SK-N-SH treated with all-trans-retinoic acid at 6 μM for 48 hours (cell line): ENCODE data around the gene CMKLR1.

Experiments
- ATAC-seq: fragments of 200-7000 bp; cut with Tn5 transposase; 3 replicates; pipeline ENCODE4 v1.9.1; 2020; ENCODE audit warnings: mild to moderate bottlenecking, moderate library complexity
- ARNTL ChIP-seq: fragments of 450-650 bp; formaldehyde crosslinking; IDR thresholded peaks from 2 replicates; pipeline ENCODE4 v1.5.0; 2020; ENCODE audit warnings: low read depth, mild to moderate bottlenecking, moderate library complexity, borderline replicate concordance
- BACH2 ChIP-seq: fragments of 250-450 bp; sonication (Bioruptor Pico); IDR thresholded peaks from 2 replicates; pipeline ENCODE4 v1.9.0; 2021; ENCODE audit warnings: mild to moderate bottlenecking, borderline replicate concordance
- CSDC2 ChIP-seq: fragments of 250-450 bp; sonication (Bioruptor Pico); IDR thresholded peaks from 2 replicates; pipeline ENCODE4 v1.5.0; 2020; ENCODE audit warnings: mild to moderate bottlenecking, moderate library complexity
- ESRRG ChIP-seq: fragments of 250-450 bp; sonication (Bioruptor Pico); IDR thresholded peaks from 2 replicates; pipeline ENCODE4 v1.6.1; 2021; ENCODE audit warnings: mild to moderate bottlenecking
- GLIS3 ChIP-seq: fragments of 250-450 bp; sonication (Bioruptor Pico); IDR thresholded peaks from 2 replicates; pipeline ENCODE4 v1.5.0; 2020; ENCODE audit warnings: mild to moderate bottlenecking, moderate library complexity
- ISL1 ChIP-seq: fragments of 250-450 bp; sonication (Bioruptor Pico); IDR thresholded peaks from 2 replicates; pipeline ENCODE4 v2.1.2; 2022; ENCODE audit warnings: mild to moderate bottlenecking, moderate library complexity
- OSR1 ChIP-seq: fragments of 250-450 bp; sonication (Bioruptor Pico); IDR thresholded peaks from 2 replicates; pipeline ENCODE4 v1.8.0; 2022; ENCODE audit warnings: moderate library complexity, mild to moderate bottlenecking, inconsistent platforms
- RARB ChIP-seq: fragments of 250-450 bp; sonication (Bioruptor Pico); IDR thresholded peaks from 2 replicates; pipeline ENCODE4 v1.8.0; 2021; ENCODE audit warnings: mild to moderate bottlenecking, moderate library complexity
- TCF4 ChIP-seq: fragments of 250-450 bp; sonication (Bioruptor Pico); IDR thresholded peaks from 2 replicates; pipeline ENCODE4 v1.8.0; 2021; ENCODE audit warnings: mild to moderate bottlenecking, moderate library complexity, borderline replicate concordance
- ZFP3 ChIP-seq: fragments of 250-450 bp; sonication (Bioruptor Pico); IDR thresholded peaks from 2 replicates; pipeline ENCODE4 v1.5.0; 2020; ENCODE audit warnings: mild to moderate bottlenecking, moderate library complexity
- ZFP30 ChIP-seq: fragments of 450-650 bp; formaldehyde crosslinking; IDR thresholded peaks from 2 replicates; pipeline ENCODE4 v1.5.0; 2022; ENCODE audit warnings: mild to moderate bottlenecking, moderate library complexity
- ZNF565 ChIP-seq: fragments of 450-650 bp; formaldehyde crosslinking; conservative IDR thresholded peaks from 2 replicates; pipeline ENCODE4 v1.5.0; 2020; ENCODE audit warnings: low read depth, mild to moderate bottlenecking, moderate library complexity
- ZNF70 ChIP-seq: fragments of 450-650 bp; formaldehyde crosslinking; IDR thresholded peaks from 2 replicates; pipeline ENCODE4 v1.5.0; 2020; ENCODE audit warnings: mild to moderate bottlenecking, moderate library complexity
- ZNF8 ChIP-seq: fragments of 450-650 bp; formaldehyde crosslinking; IDR thresholded peaks from 2 replicates; pipeline ENCODE4 v1.5.0; 2020; ENCODE audit warnings: mild to moderate bottlenecking, moderate library complexity
- TF ChIP-seq, protein P1 (sequence below): fragments of 250-450 bp; sonication (Bioruptor Pico); IDR thresholded peaks from 2 replicates; pipeline ENCODE4 v1.8.0; 2021; ENCODE audit warnings: low read depth, mild to moderate bottlenecking, moderate library complexity, borderline replicate concordance
- TF ChIP-seq, protein P2 (sequence below): fragments of 250-450 bp; sonication (Bioruptor Pico); IDR thresholded peaks from 2 replicates; pipeline ENCODE4 v1.5.0; 2020; ENCODE audit warnings: mild to moderate bottlenecking, moderate library complexity
- TF ChIP-seq, protein P3 (sequence below): fragments of 250-450 bp; sonication (Bioruptor Pico); IDR thresholded peaks from 2 replicates; pipeline ENCODE4 v1.8.0; 2020; ENCODE audit warnings: mild to moderate bottlenecking, moderate library complexity, borderline replicate concordance

Gene CMKLR1

DNA sequence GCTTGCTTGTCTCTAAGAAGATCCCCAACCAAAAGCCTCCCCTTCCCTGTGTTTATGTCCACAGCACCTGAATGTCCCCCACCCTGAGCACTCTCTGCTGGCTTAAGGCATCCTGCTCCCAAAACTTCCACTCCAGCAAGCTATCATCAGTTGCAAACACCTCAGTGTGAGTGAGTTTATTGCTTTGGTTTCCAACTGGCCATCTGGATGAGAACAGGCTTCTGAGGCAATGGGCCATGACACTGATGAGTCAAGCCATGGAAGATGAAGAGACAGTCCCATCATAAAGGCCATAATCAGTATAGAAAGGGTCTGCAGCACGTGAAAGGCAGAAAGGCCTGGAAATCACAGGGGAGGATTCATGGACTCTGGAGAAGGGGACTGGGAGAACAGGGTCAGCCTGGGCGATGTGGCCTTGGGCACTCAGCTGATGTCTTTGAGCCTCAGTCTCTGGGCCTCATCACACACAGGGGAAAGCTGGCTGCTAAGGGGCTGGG is 12.8 kb downstream of the CMKLR1 start (continued):
- TF ChIP-seq ZNF565 (CRISPR knock-in tag) (no peak), OSR1 (CRISPR knock-in tag) (no peak)
- TF ChIP-seq, protein P1, sequence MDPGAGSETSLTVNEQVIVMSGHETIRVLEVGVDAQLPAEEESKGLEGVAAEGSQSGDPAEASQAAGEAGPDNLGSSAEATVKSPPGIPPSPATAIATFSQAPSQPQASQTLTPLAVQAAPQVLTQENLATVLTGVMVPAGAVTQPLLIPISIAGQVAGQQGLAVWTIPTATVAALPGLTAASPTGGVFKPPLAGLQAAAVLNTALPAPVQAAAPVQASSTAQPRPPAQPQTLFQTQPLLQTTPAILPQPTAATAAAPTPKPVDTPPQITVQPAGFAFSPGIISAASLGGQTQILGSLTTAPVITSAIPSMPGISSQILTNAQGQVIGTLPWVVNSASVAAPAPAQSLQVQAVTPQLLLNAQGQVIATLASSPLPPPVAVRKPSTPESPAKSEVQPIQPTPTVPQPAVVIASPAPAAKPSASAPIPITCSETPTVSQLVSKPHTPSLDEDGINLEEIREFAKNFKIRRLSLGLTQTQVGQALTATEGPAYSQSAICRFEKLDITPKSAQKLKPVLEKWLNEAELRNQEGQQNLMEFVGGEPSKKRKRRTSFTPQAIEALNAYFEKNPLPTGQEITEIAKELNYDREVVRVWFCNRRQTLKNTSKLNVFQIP (CRISPR knock-in tag) = no peak

DNA sequence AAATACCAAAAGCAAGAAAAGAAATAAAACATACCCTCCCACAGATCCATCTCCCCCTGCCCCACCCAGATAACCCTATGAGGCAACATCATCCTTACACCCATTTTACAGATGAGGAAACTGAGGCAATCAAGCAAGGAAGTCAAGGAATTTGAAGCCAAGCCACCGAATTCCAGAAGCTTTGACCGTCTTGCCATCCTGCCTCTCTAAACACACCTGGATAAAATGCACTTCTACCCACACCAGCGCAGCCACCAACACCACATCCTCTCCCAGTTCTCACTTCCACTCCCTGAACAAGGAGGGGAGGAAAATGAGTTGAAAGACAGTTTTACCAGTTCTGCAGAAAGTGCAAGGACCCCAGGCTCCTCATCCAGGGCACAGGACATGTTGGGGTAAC is 13.6 kb downstream of the CMKLR1 start:
- ATAC-seq = no peak
- TF ChIP-seq, protein P1 (CRISPR knock-in tag) = no peak
- TF ChIP-seq ISL1 (CRISPR knock-in tag) (no peak), ESRRG (CRISPR knock-in tag) (no peak), ZNF565 (CRISPR knock-in tag) (no peak), ZFP30 (CRISPR knock-in tag) (no peak), ZNF8 (CRISPR knock-in tag) (no peak), TCF4 (CRISPR knock-in tag) (no peak), ARNTL (CRISPR knock-in tag) (no peak)
- TF ChIP-seq, protein P2, sequence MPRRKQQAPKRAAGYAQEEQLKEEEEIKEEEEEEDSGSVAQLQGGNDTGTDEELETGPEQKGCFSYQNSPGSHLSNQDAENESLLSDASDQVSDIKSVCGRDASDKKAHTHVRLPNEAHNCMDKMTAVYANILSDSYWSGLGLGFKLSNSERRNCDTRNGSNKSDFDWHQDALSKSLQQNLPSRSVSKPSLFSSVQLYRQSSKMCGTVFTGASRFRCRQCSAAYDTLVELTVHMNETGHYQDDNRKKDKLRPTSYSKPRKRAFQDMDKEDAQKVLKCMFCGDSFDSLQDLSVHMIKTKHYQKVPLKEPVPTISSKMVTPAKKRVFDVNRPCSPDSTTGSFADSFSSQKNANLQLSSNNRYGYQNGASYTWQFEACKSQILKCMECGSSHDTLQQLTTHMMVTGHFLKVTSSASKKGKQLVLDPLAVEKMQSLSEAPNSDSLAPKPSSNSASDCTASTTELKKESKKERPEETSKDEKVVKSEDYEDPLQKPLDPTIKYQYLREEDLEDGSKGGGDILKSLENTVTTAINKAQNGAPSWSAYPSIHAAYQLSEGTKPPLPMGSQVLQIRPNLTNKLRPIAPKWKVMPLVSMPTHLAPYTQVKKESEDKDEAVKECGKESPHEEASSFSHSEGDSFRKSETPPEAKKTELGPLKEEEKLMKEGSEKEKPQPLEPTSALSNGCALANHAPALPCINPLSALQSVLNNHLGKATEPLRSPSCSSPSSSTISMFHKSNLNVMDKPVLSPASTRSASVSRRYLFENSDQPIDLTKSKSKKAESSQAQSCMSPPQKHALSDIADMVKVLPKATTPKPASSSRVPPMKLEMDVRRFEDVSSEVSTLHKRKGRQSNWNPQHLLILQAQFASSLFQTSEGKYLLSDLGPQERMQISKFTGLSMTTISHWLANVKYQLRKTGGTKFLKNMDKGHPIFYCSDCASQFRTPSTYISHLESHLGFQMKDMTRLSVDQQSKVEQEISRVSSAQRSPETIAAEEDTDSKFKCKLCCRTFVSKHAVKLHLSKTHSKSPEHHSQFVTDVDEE (CRISPR knock-in tag) = no peak

DNA sequence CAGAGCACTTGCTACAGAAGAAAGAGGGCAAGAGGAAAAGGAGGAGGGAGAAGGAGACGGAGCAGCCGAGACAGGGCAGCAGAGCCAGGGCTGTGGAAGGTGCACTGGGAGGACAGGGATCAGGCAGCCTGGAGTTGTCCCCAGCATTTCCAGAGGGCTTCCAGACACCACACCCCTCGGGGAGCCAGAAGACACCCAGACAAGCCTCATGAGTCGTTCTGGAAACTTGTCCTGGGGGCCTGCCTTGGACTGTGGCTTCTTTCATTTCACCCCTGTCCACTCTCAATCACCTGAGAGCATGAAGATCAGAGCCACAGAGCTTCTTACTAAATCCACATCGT is 14.1 kb downstream of the CMKLR1 start:
- ATAC-seq = no peak
- no peak for TF ChIP-seq ESRRG (CRISPR knock-in tag)

DNA sequence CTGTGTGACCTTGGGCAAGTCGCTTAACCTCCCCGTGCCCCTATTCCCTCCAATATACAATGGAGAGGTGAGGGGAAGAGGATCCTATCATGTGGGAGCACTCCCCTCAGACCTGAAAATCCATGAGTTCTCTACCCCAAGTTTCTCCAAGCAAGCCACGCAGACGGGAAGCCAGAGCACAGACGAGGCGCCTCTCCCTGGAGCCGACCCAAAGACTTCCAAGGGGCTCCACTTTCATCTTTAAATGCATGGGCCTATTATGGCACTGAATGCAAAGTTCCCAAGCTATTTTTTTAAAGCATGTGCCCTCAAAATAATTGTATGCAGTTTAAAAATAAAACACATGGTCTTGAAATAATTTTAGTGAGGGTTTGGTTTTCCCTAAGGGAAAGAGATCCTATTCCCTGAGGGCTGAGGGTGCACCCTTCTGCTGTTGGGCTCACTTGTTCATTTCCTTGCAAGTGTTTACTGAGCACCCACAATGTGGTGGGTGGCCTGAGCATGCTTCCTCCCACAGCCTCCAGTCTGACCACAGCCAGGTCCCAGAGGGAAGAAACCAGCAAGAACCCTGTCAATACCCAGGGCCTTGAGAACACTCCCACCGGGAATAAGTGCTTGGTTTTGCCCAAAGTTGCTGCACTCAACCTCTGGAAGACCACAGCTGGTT is 14.6 kb downstream of the CMKLR1 start:
- no peak for ATAC-seq
- TF ChIP-seq ZNF70 (CRISPR knock-in tag) (no peak), BACH2 (no peak), ZFP3 (CRISPR knock-in tag) (no peak), ARNTL (CRISPR knock-in tag) (no peak), OSR1 (CRISPR knock-in tag) (no peak), ISL1 (CRISPR knock-in tag) (no peak), TCF4 (CRISPR knock-in tag) (no peak), ZFP30 (CRISPR knock-in tag) (no peak), RARB (CRISPR knock-in tag) (no peak), CSDC2 (CRISPR knock-in tag) (no peak), GLIS3 (CRISPR knock-in tag) (no peak), ZNF8 (CRISPR knock-in tag) (no peak)
- TF ChIP-seq, protein P2 (CRISPR knock-in tag) = no peak
- TF ChIP-seq, protein P3, sequence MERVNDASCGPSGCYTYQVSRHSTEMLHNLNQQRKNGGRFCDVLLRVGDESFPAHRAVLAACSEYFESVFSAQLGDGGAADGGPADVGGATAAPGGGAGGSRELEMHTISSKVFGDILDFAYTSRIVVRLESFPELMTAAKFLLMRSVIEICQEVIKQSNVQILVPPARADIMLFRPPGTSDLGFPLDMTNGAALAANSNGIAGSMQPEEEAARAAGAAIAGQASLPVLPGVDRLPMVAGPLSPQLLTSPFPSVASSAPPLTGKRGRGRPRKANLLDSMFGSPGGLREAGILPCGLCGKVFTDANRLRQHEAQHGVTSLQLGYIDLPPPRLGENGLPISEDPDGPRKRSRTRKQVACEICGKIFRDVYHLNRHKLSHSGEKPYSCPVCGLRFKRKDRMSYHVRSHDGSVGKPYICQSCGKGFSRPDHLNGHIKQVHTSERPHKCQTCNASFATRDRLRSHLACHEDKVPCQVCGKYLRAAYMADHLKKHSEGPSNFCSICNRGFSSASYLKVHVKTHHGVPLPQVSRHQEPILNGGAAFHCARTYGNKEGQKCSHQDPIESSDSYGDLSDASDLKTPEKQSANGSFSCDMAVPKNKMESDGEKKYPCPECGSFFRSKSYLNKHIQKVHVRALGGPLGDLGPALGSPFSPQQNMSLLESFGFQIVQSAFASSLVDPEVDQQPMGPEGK (CRISPR knock-in tag) = no peak
